Calu3 (cell line): Measurements from ENCODE around the gene COL13A1. TPM values are rescaled to one million over a fixed set of nuclear protein-coding genes. Genes with fewer than 3 reads are reported as not detected.

Experiments
- BruUV-seq: library from RNA; stranded (reverse); fragments of 400-500 nt; replicated peaks from 2 replicates; lab custom pipeline; 2021; lab: Mats Ljungman, UMichigan
- CTCF ChIA-PET: fragments of 300-600 bp; sonication (Branson Sonifier 250); formaldehyde crosslinking; loops from one replicate; lab custom pipeline; 2022; ENCODE audit warnings: antibody characterized with exemption; lab: Charles Lee
- DNase-seq: peaks from one replicate; pipeline ENCODE4 v3.0.0; 2022
- H3K27ac Mint-ChIP-seq: one replicate; pipeline ENCODE4 v1.8.0; 2022; ENCODE audit warnings: mixed read lengths; ENCODE audit not compliant: unreplicated experiment
- H3K27me3 Mint-ChIP-seq: one replicate; pipeline ENCODE4 v1.8.0; 2022; ENCODE audit warnings: mixed read lengths; ENCODE audit not compliant: unreplicated experiment
- H3K36me3 Mint-ChIP-seq: one replicate; pipeline ENCODE4 v1.8.0; 2022; ENCODE audit warnings: mild to moderate bottlenecking, moderate library complexity, mixed read lengths; ENCODE audit not compliant: insufficient read depth, unreplicated experiment
- H3K4me1 Mint-ChIP-seq: one replicate; pipeline ENCODE4 v1.8.0; 2022; ENCODE audit warnings: mild to moderate bottlenecking, low read depth, mixed read lengths; ENCODE audit not compliant: unreplicated experiment
- H3K4me3 Mint-ChIP-seq: one replicate; pipeline ENCODE4 v1.8.0; 2022; ENCODE audit warnings: mild to moderate bottlenecking, low read depth, moderate library complexity, mixed read lengths; ENCODE audit not compliant: unreplicated experiment
- H3K9me3 Mint-ChIP-seq: one replicate; pipeline ENCODE4 v1.8.0; 2022; ENCODE audit warnings: low read depth, mixed read lengths; ENCODE audit not compliant: unreplicated experiment
- intact Hi-C: fragments of 100-400 bp; cut with micrococcal nuclease; formaldehyde crosslinking; loops from one replicate; pipeline ENCODE4 v1.10.0; 2022; ENCODE audit not compliant: unreplicated experiment
- total RNA-seq: library from RNA; stranded (reverse); gene quantifications from 2 replicates; pipeline ENCODE4 v1.2.3, GENCODE V29; 2022
- TF ChIP-seq, protein P1 (sequence below): fragments of 200-600 bp; IDR thresholded peaks from one replicate; pipeline ENCODE4 v1.8.0; 2022; ENCODE audit warnings: antibody characterized with exemption; ENCODE audit not compliant: unreplicated experiment

Gene COL13A1
- total RNA-seq, 1 experiment from 2014 or later = 0.24 TPM

DNA sequence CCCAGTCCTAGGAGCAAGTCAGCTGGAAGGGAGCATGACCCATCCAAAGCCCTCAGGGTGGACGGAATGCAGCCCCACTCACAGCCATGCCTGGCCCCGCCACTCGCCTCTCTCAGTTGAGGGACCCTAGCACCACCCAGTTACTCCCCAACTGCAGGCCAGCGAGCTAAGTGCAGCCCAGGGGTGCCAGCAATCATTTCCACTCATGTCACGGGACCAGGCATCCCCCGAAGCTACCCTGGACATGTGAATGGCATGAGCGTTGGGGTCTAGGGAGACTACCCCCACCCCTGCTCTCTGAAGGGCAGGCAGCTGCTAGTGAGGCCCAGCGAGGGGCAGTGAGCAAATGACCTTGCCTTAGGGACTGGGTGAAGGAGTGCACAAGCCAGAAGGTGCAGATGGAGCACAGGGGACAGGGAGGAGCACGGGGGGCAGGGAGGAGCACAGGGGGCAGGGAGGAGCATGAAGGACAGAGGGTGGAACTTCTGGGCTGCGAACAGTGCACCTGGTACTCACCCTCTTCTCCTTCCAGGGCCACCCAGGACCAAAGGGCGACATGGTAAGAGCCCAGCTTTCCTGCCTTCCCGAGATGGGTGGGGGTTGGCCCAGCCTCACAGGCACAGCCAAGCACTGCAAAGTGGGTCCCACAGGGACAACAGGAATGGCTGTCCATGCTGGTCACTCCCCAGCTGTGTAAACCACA is 87.3 kb downstream of the COL13A1 start:
- CTCF ChIA-PET = interaction anchor here (1.0 kb wide), 1 partner anchor 9 kb away, joined by 4 read pairs; no protein-coding TSS in a partner anchor
- intact Hi-C loops = no loop called here
- H3K4me1 Mint-ChIP-seq = no peaks in the 10 kb centered on the region
- H3K27ac Mint-ChIP-seq = no peak overlapping the region
- no peak overlapping the region for H3K4me3 Mint-ChIP-seq
- H3K9me3 Mint-ChIP-seq = no peaks in the 10 kb centered on the region
- BruUV-seq = no TSS peak
- H3K27me3 Mint-ChIP-seq = peaks cover 77% of the 10 kb centered on the region
- no peak for DNase-seq
- TF ChIP-seq, protein P1, sequence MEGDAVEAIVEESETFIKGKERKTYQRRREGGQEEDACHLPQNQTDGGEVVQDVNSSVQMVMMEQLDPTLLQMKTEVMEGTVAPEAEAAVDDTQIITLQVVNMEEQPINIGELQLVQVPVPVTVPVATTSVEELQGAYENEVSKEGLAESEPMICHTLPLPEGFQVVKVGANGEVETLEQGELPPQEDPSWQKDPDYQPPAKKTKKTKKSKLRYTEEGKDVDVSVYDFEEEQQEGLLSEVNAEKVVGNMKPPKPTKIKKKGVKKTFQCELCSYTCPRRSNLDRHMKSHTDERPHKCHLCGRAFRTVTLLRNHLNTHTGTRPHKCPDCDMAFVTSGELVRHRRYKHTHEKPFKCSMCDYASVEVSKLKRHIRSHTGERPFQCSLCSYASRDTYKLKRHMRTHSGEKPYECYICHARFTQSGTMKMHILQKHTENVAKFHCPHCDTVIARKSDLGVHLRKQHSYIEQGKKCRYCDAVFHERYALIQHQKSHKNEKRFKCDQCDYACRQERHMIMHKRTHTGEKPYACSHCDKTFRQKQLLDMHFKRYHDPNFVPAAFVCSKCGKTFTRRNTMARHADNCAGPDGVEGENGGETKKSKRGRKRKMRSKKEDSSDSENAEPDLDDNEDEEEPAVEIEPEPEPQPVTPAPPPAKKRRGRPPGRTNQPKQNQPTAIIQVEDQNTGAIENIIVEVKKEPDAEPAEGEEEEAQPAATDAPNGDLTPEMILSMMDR = no peak
- H3K36me3 Mint-ChIP-seq = no peaks in the 10 kb centered on the region

DNA sequence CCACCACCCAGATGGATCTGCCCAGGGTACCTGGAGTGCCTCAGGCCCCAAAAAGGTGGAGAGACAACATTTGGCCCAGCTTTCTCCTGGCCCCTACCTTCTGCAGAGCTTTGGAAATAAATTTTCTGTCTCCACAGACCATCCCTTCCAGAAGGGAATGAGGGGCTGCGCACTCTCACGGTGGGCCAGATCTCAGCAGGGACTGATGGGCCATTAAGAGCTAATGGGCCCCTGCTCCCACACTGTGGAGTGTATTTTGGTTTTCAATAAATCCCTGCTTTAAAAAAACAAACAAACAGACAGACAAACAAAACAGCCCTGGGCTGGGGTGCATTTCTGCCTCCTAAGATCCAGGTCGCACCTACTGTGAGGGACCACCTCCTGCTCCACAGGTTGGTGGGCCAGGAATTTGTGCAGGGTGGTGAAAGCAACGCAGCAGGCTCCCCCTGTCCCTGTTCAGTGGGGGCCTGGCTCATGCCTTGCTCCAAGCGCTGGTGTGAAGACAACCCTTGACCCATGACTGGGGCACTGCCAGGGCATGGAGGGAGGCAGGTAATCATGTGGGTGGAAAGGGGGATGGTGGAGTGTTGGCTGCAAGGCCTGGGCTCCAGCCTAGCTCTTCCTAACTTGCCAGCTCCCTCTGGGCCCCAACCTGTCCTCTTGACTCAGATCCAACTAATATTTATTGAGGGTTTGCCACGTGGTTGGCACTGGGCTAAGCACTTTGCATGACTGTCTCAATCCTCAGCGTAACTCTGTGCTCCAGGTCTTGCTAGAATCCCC is 88.5 kb downstream of the COL13A1 start:
- Mint-ChIP-seq H3K9me3 (no peaks in the 10 kb centered on the region), H3K4me1 (no peaks in the 10 kb centered on the region), H3K27me3 (peaks cover 76% of the 10 kb centered on the region), H3K36me3 (no peaks in the 10 kb centered on the region), H3K4me3 (no peak overlapping the region), H3K27ac (no peak overlapping the region)
- BruUV-seq = no TSS peak
- DNase-seq = no peak
- TF ChIP-seq, protein P1 = no peak
- CTCF ChIA-PET = interaction anchor here (1.2 kb wide), 1 partner anchor 25 kb away, joined by 5 read pairs; no protein-coding TSS in a partner anchor
- intact Hi-C loops = no loop called here

GRCh38 chr10:69891057-69891617 is 89.4 kb downstream of the COL13A1 start:
- no peaks in the 10 kb centered on the region for H3K36me3 Mint-ChIP-seq
- no peak for DNase-seq
- no peak overlapping the region for H3K27ac Mint-ChIP-seq
- H3K4me1 Mint-ChIP-seq = no peaks in the 10 kb centered on the region
- H3K9me3 Mint-ChIP-seq = no peaks in the 10 kb centered on the region
- intact Hi-C loops = no loop called here
- CTCF ChIA-PET = interaction anchor here (1.1 to 1.2 kb wide), 2 partner anchors 8 to 24 kb away, joined by 5 read pairs; no protein-coding TSS in a partner anchor
- TF ChIP-seq, protein P1 = no peak
- peaks cover 76% of the 10 kb centered on the region for H3K27me3 Mint-ChIP-seq
- BruUV-seq = no TSS peak
- H3K4me3 Mint-ChIP-seq = no peak overlapping the region

DNA sequence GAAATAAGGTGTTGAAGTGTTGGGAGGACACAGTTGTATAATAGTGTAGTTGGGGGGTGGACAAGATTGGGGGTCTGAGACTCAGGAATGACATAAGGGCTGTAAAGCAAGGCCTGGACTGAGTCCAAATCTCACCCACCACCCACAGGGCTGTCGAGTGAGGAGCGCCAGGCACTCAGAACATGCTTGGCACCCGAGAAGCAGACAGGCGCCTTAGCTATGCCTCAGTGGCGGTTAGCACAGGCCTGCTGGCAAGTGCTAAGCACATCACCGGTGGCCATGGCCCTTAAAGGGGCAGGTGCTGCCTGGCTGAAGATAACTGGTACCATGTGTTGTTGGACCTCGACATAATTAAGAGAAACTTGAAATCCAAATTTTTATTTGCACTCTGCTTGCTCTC is 90.7 kb downstream of the COL13A1 start:
- Mint-ChIP-seq H3K36me3 (no peaks in the 10 kb centered on the region), H3K4me3 (no peak overlapping the region), H3K27me3 (peaks cover 76% of the 10 kb centered on the region), H3K4me1 (no peaks in the 10 kb centered on the region), H3K9me3 (no peaks in the 10 kb centered on the region), H3K27ac (no peak overlapping the region)
- BruUV-seq = no TSS peak
- CTCF ChIA-PET = no interaction called here
- TF ChIP-seq, protein P1 = no peak
- intact Hi-C loops = no loop called here
- no peak for DNase-seq
